ENCODE results near the gene NOD2.

Gene NOD2

GRCh38 chr16:50692999-50693781, at the start of gene NOD2:
TSS of gene NOD2 (plus strand) at chr16:50693606. CDS start at chr16:50699496, 5,890 bp downstream.
- no peak for DNase-seq

GRCh38 chr16:50644245-50644644, 49.2 kb upstream of the NOD2 start:
- no peak for DNase-seq

- DNase-seq: no peak
These were observed 48.7 kb upstream of the NOD2 start for GRCh38 chr16:50644729-50645128.

- no peak for DNase-seq
These were observed 47.7 kb upstream of the NOD2 start for GRCh38 chr16:50645563-50646220.

GRCh38 chr16:50646345-50646744, 47.1 kb upstream of the NOD2 start:
- DNase-seq: no peak

- no peak for DNase-seq
These were observed 41.5 kb upstream of the NOD2 start for GRCh38 chr16:50651835-50652438.

- DNase-seq: no peak
These were observed 40.5 kb upstream of the NOD2 start for GRCh38 chr16:50652836-50653425.

GRCh38 chr16:50653633-50654519, 39.5 kb upstream of the NOD2 start:
- peak; percentile 26 for DNase-seq

- no peak for DNase-seq
These were observed 37.8 kb upstream of the NOD2 start for GRCh38 chr16:50655558-50656055.

GRCh38 chr16:50657241-50657640, 36.2 kb upstream of the NOD2 start:
- no peak for DNase-seq

GRCh38 chr16:50659806-50660205, 33.6 kb upstream of the NOD2 start:
- no peak for DNase-seq

GRCh38 chr16:50662306-50662940, 31.0 kb upstream of the NOD2 start:
- no peak for DNase-seq

GRCh38 chr16:50664270-50664669, 29.1 kb upstream of the NOD2 start:
- no peak for DNase-seq

GRCh38 chr16:50665128-50665878, 28.1 kb upstream of the NOD2 start:
- DNase-seq: peak; percentile 58

GRCh38 chr16:50666658-50667496, 26.5 kb upstream of the NOD2 start:
- no peak for DNase-seq

- no peak for DNase-seq
These were observed 25.7 kb upstream of the NOD2 start for GRCh38 chr16:50667497-50668367.

- no peak for DNase-seq
These were observed 24.9 kb upstream of the NOD2 start for GRCh38 chr16:50668368-50669008.

GRCh38 chr16:50669741-50670140, 23.7 kb upstream of the NOD2 start:
- DNase-seq: no peak

- no peak for DNase-seq
These were observed 22.9 kb upstream of the NOD2 start for GRCh38 chr16:50670476-50670875.
